GM18511 (cell line): Measurements from ENCODE around the gene CD9.
A peak's percentile ranks its signal among the peaks of the same experiment; 100 is the strongest.
"Not testable (repeated sequence)": the region's sequence is repeated elsewhere in the genome, so short reads cannot be mapped to it uniquely, and the experiment has no call there.

Experiments
- ATAC-seq: cut with Tn5 transposase; IDR thresholded peaks from one replicate; pipeline ENCODE4 v1.9.1; 2021; ENCODE audit warnings: mild to moderate bottlenecking, moderate library complexity; ENCODE audit not compliant: unreplicated experiment

The CD9 gene

GRCh38 chr12:6200256-6201212, at the start of gene CD9:
Gene CD9 (plus strand): TSS chr12:6200400. CDS start chr12:6200500, 100 bp downstream.
- ATAC-seq, result peak; percentile 40

GRCh38 chr12:6154730-6155459, 45.3 kb upstream of the CD9 start:
- ATAC-seq, result no peak

- ATAC-seq, result no peak
These were observed 42.7 kb upstream of the CD9 start for GRCh38 chr12:6157482-6157881.

- no peak for ATAC-seq
These were observed 41.9 kb upstream of the CD9 start for GRCh38 chr12:6158255-6158654.

- ATAC-seq, result no peak
These were observed 41.5 kb upstream of the CD9 start for GRCh38 chr12:6158749-6159148.

- not testable (repeated sequence) for ATAC-seq
These were observed 40.8 kb upstream of the CD9 start for GRCh38 chr12:6159166-6160011.

- ATAC-seq, result not testable (repeated sequence)
These were observed 40.1 kb upstream of the CD9 start for GRCh38 chr12:6160049-6160649.

GRCh38 chr12:6161124-6161882, 38.9 kb upstream of the CD9 start:
- no peak for ATAC-seq

GRCh38 chr12:6163416-6164060, 36.7 kb upstream of the CD9 start:
- no peak for ATAC-seq

GRCh38 chr12:6165395-6165794, 34.8 kb upstream of the CD9 start:
- ATAC-seq, result no peak

- peak; percentile 4 for ATAC-seq
These were observed 33.4 kb upstream of the CD9 start for GRCh38 chr12:6166808-6167207.

- peak; percentile 87 for ATAC-seq
These were observed 32.6 kb upstream of the CD9 start for GRCh38 chr12:6167327-6168280.

GRCh38 chr12:6171409-6172015, 28.7 kb upstream of the CD9 start:
- no peak for ATAC-seq

GRCh38 chr12:6172086-6172485, 28.1 kb upstream of the CD9 start:
- no peak for ATAC-seq

GRCh38 chr12:6172862-6173261, 27.3 kb upstream of the CD9 start:
- no peak for ATAC-seq

GRCh38 chr12:6177642-6178358, 22.4 kb upstream of the CD9 start:
- no peak for ATAC-seq
